ENCODE measurements around the gene THSD4.

The THSD4 gene

GRCh38 chr15:71088155-71088554 is 27.1 kb upstream of the THSD4 start:
- TF ChIP-seq CTCF (IDR thresholded peaks at IDR 0.05): no peak
- Histone ChIP-seq H3K4me3 (no peak overlapping the region), H3K27ac (no peak overlapping the region)
- no peak for DNase-seq (ENCODE audit: low spot score)

DNA sequence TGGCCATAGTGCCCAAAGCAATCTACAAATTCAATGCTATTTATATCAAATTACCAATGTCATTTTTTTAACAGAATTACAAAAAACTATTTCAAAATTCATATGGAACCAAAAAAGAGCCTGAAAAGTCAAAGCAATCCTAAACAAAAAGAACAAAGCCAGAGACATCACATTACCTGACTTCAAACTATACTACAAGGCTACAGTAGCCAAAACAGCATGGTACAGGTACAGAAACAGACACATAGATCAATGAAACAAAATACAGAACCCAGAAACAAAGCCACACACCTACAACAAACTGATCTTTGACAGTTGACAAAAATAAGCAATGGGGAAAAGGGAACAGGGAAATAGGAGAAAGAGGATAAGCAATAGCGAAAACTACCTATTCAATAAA is 26.6 kb upstream of the THSD4 start:
- Histone ChIP-seq H3K4me3 (no peak overlapping the region), H3K27ac (no peak overlapping the region)
- no peak for TF ChIP-seq CTCF (IDR thresholded peaks at IDR 0.05)
- no peak for DNase-seq (ENCODE audit: low spot score)

- Histone ChIP-seq H3K27ac (no peak overlapping the region), H3K4me3 (no peak overlapping the region)
- no peak for DNase-seq (ENCODE audit: low spot score)
- no peak for TF ChIP-seq CTCF (IDR thresholded peaks at IDR 0.05)
These were observed 25.5 kb upstream of the THSD4 start for GRCh38 chr15:71089801-71090200.

DNA sequence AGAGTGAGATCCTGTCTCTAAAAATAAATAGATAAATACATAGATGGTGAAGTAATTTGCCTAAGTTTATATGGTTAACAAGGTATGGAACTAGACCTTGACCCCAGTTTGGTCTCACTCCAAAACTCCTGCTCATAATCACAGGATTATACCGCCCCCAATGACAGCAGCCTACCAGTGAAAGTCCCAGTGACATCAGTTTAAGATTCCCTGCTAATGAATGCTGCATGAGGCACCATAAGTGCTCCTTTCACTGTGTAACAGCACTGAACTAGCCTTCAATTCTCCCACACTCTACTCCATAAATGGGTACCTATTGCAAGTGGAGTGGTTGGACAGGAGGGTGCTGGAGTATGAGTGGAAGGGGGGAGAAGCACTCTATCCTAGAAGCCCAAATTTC is 23.7 kb upstream of the THSD4 start:
- Histone ChIP-seq H3K27ac (no peak overlapping the region), H3K4me3 (no peak overlapping the region)
- DNase-seq (ENCODE audit: low spot score): no peak
- no peak for TF ChIP-seq CTCF (IDR thresholded peaks at IDR 0.05)

GRCh38 chr15:71092056-71092600 is 23.1 kb upstream of the THSD4 start:
- DNase-seq (ENCODE audit: low spot score): no peak
- Histone ChIP-seq H3K4me3 (no peak overlapping the region), H3K27ac (no peak overlapping the region)
- no peak for TF ChIP-seq CTCF (IDR thresholded peaks at IDR 0.05)

DNA sequence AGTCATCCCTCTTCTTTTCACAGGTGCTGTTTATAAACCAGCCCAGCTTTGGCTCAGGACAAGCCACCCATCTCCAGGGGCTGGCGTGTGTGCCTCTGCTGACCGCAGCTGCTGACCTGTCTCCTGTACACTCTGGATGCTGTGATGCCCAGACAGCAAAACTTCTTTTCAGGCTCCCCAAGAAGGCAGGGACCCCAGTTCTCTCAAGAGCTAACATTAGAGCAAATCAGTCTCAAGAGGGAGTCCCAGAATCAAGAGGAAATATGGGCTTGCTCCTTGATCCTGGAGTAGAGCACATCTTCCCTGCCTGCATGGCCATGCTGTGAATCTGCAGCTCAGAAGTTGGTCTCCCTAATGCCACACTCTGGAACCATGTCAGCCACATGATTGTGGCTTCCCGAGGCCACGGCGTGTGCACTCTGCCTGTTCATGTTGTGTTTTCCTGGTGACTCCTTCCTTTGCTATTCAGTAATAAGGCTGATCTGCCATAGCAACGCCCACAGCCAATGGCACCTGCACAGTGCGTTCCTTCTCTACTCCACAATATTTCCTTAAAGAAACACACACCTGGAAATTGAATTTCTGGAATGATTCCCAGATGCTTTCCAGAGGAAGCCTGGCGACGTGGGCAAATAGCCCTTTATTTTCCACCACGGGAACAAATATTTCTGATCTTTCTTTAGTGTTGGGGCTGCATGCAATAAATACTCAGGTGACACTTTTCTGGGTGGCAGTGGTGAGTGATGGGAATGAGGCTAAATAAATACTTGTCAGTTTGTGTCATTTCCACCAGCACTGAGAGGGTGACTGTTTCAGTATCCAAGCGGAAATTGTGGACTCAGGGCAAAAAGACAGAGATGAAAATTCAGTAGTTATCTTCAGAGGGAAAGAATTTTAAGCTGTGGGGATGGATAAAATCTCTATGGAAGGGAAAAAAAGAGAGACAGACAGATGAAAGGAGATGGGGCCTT is 21.9 kb upstream of the THSD4 start:
- DNase-seq (ENCODE audit: low spot score): no peak
- H3K4me3 ChIP-seq: no peak overlapping the region
- H3K27ac ChIP-seq: no peak overlapping the region
- no peak for TF ChIP-seq CTCF (IDR thresholded peaks at IDR 0.05)

DNA sequence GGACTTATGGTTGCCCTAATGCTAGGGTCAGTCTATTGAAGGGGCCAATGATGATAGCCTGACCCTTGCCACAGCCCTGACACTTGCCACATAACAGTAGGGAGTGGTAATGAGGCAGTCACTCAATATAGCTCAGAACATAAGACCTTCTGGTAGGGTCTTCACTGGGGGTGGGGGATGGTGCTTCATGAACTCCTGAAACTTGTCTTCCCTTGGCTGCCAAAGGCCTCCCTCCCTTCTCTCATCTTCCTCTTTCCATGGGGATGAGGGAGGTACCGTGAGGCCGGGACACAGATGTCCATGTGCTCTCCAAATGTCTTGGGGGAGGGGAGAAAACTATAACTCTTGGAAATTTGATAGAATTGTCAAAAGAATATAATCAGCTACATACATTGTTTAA is 21.1 kb upstream of the THSD4 start:
- no peak overlapping the region for H3K4me3 ChIP-seq
- no peak for DNase-seq (ENCODE audit: low spot score)
- no peak for TF ChIP-seq CTCF (IDR thresholded peaks at IDR 0.05)
- no peak overlapping the region for H3K27ac ChIP-seq
